HG03064 (cell line): Measurements from ENCODE around the gene PDE4B.

Experiments used
- ATAC-seq: cut with Tn5 transposase; IDR thresholded peaks from one replicate; pipeline ENCODE4 v1.9.1; 2021; ENCODE audit warnings: low read depth; ENCODE audit not compliant: unreplicated experiment

Gene PDE4B

GRCh38 chr1:66370462-66370971, 577.8 kb downstream of the PDE4B start:
- ATAC-seq: no peak

GRCh38 chr1:66371233-66372005, 578.7 kb downstream of the PDE4B start:
- no peak for ATAC-seq

- no peak for ATAC-seq
Observed at GRCh38 chr1:66372522-66373101, 579.9 kb downstream of the PDE4B start.

- ATAC-seq: no peak
Observed at GRCh38 chr1:66373157-66373591, 580.5 kb downstream of the PDE4B start.

- ATAC-seq: peak; percentile 53
Observed at GRCh38 chr1:66374148-66374547, 581.5 kb downstream of the PDE4B start.

- peak; percentile 50 for ATAC-seq
Observed at GRCh38 chr1:66374561-66375111, 581.9 kb downstream of the PDE4B start.

- ATAC-seq: no peak
Observed at GRCh38 chr1:66375125-66375524, 582.4 kb downstream of the PDE4B start.

GRCh38 chr1:66380452-66381212, 587.9 kb downstream of the PDE4B start:
- peak; percentile 96 for ATAC-seq

- no peak for ATAC-seq
Observed at GRCh38 chr1:66381621-66382275, 589.1 kb downstream of the PDE4B start.

- ATAC-seq: no peak
Observed at GRCh38 chr1:66383168-66383567, 590.5 kb downstream of the PDE4B start.

GRCh38 chr1:66383611-66384010, 590.9 kb downstream of the PDE4B start:
- ATAC-seq: no peak

- ATAC-seq: no peak
Observed at GRCh38 chr1:66384258-66384921, 591.7 kb downstream of the PDE4B start.

- no peak for ATAC-seq
Observed at GRCh38 chr1:66386712-66387111, 594.0 kb downstream of the PDE4B start.

GRCh38 chr1:66388913-66389312, 596.2 kb downstream of the PDE4B start:
- ATAC-seq: no peak

- ATAC-seq: no peak
Observed at GRCh38 chr1:66393586-66394287, 601.0 kb downstream of the PDE4B start.

- no peak for ATAC-seq
Observed at GRCh38 chr1:66394603-66395002, 601.9 kb downstream of the PDE4B start.

- no peak for ATAC-seq
Observed at GRCh38 chr1:66395202-66396061, 602.7 kb downstream of the PDE4B start.

- ATAC-seq: peak; percentile 53
Observed at GRCh38 chr1:66396212-66396890, 603.7 kb downstream of the PDE4B start.
